Measurements from ENCODE around the gene PI4KA.
"Not testable (repeated sequence)": the region's sequence is repeated elsewhere in the genome, so short reads cannot be mapped to it uniquely, and the experiment has no call there.

- TF ChIP-seq MAX (IDR thresholded peaks at IDR 0.05; ENCODE audit: low read depth, low read length); POLR2A (IDR thresholded peaks at IDR 0.05; ENCODE audit: extremely low read depth, insufficient read length); MYC (IDR thresholded peaks at IDR 0.05; ENCODE audit: low read depth, low read length): not testable (repeated sequence)
- TF ChIP-seq CTCF (IDR thresholded peaks at IDR 0.05; ENCODE audit: low read depth, low read length): peak; percentile 46
Observed at GRCh38 chr22:20697481-20698113, 161.0 kb downstream of the PI4KA start.

All from NB4 (cell line).